ENCODE data around the gene ADAMTS2. TPM values are rescaled to one million over a fixed set of nuclear protein-coding genes. Genes with fewer than 3 reads are reported as not detected.

ADAMTS2 gene
- total and polyA plus RNA-seq, 8 donors, result 1.8 to 41.5 (median 11.6) TPM

- Histone ChIP-seq H3K36me3 (no peaks in the 10 kb centered on the region), H3K4me1 (no peaks in the 10 kb centered on the region), H3K27me3 (peaks cover 0 to 4% (median 0%) of the 10 kb centered on the region in 3 donors), H3K27ac (no peak overlapping the region), H3K9me3 (no peaks in the 10 kb centered on the region), H3K4me3 (no peak overlapping the region)
- TF ChIP-seq EP300 (IDR thresholded peaks at IDR 0.05), result no peak
- no peak for TF ChIP-seq POLR2A (IDR thresholded peaks at IDR 0.05)
- TF ChIP-seq, protein P1, sequence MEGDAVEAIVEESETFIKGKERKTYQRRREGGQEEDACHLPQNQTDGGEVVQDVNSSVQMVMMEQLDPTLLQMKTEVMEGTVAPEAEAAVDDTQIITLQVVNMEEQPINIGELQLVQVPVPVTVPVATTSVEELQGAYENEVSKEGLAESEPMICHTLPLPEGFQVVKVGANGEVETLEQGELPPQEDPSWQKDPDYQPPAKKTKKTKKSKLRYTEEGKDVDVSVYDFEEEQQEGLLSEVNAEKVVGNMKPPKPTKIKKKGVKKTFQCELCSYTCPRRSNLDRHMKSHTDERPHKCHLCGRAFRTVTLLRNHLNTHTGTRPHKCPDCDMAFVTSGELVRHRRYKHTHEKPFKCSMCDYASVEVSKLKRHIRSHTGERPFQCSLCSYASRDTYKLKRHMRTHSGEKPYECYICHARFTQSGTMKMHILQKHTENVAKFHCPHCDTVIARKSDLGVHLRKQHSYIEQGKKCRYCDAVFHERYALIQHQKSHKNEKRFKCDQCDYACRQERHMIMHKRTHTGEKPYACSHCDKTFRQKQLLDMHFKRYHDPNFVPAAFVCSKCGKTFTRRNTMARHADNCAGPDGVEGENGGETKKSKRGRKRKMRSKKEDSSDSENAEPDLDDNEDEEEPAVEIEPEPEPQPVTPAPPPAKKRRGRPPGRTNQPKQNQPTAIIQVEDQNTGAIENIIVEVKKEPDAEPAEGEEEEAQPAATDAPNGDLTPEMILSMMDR (IDR thresholded peaks at IDR 0.05), result no peak
- no peak for TF ChIP-seq POLR2AphosphoS5 (IDR thresholded peaks at IDR 0.05)
- WGBS, 5 donors, result 74 to 83% (median 80%) methylated on average over 12 of the region's 12 CpGs
- intact Hi-C loops (cut with DNase I; ENCODE audit: low total_unique reads), result no loop called here
- no peak for DNase-seq
Observed at GRCh38 chr5:179205277-179205676, 140.0 kb downstream of the ADAMTS2 start.

GRCh38 chr5:179204572-179204971, 140.7 kb downstream of the ADAMTS2 start:
- intact Hi-C loops (cut with DNase I; ENCODE audit: low total_unique reads), result no loop called here
- TF ChIP-seq POLR2A (IDR thresholded peaks at IDR 0.05) (no peak), EP300 (IDR thresholded peaks at IDR 0.05) (no peak), POLR2AphosphoS5 (IDR thresholded peaks at IDR 0.05) (no peak)
- TF ChIP-seq, protein P1 (IDR thresholded peaks at IDR 0.05), result no peak
- H3K4me1 ChIP-seq, result no peaks in the 10 kb centered on the region
- DNase-seq, result no peak
- H3K4me3 ChIP-seq, result no peak overlapping the region
- no peaks in the 10 kb centered on the region for H3K9me3 ChIP-seq
- no peaks in the 10 kb centered on the region for H3K36me3 ChIP-seq
- H3K27ac ChIP-seq, result no peak overlapping the region
- H3K27me3 ChIP-seq, result peaks cover 0 to 4% (median 0%) of the 10 kb centered on the region in 3 donors
- WGBS, 5 donors, result 46 to 74% (median 73%) methylated on average over 18 to 21 of the region's 21 CpGs

DNA sequence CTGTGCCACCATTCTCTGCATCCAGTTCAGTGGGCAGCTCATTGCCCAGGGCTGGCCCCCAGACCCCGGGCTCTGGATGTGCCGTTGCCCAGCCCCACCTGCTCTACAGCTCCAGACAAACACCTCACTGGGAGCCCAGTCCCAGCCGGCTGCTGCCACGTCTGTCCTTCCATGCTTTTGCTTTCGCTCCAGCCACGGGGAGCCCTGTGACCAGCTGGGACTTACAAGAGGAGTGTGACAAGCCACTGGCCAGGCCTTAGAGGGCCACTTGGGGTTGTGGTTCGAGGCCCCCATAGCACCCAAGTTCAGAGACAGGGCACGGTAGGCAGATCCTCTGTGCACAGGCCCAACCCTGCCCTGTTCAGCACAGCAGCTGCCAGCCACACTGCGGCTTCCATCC, 142.0 kb downstream of the ADAMTS2 start:
- no peak overlapping the region for H3K27ac ChIP-seq
- no peaks in the 10 kb centered on the region for H3K9me3 ChIP-seq
- H3K4me1 ChIP-seq, result no peaks in the 10 kb centered on the region
- no peak for DNase-seq
- H3K36me3 ChIP-seq, result no peaks in the 10 kb centered on the region
- no peak for TF ChIP-seq POLR2A (IDR thresholded peaks at IDR 0.05)
- TF ChIP-seq, protein P1 (IDR thresholded peaks at IDR 0.05), result no peak
- no peak for TF ChIP-seq POLR2AphosphoS5 (IDR thresholded peaks at IDR 0.05)
- TF ChIP-seq EP300 (IDR thresholded peaks at IDR 0.05), result no peak
- no peak overlapping the region for H3K4me3 ChIP-seq
- peaks cover 0 to 4% (median 0%) of the 10 kb centered on the region in 3 donors for H3K27me3 ChIP-seq
- intact Hi-C loops (cut with DNase I; ENCODE audit: low total_unique reads), result no loop called here
- WGBS, 5 donors, result 70 to 80% (median 76%) methylated on average over 9 of the region's 9 CpGs

- H3K4me1 ChIP-seq, result no peaks in the 10 kb centered on the region
- no peak overlapping the region for H3K4me3 ChIP-seq
- no peak for DNase-seq
- no peak overlapping the region for H3K27ac ChIP-seq
- peaks cover 0 to 4% (median 0%) of the 10 kb centered on the region in 3 donors for H3K27me3 ChIP-seq
- TF ChIP-seq POLR2AphosphoS5 (IDR thresholded peaks at IDR 0.05) (no peak), EP300 (IDR thresholded peaks at IDR 0.05) (no peak), POLR2A (IDR thresholded peaks at IDR 0.05) (no peak)
- TF ChIP-seq, protein P1 (IDR thresholded peaks at IDR 0.05), result no peak
- 79 to 90% (median 83%) methylated on average over 16 of the region's 16 CpGs for WGBS, 5 donors
- intact Hi-C loops (cut with DNase I; ENCODE audit: low total_unique reads), result no loop called here
- H3K9me3 ChIP-seq, result no peaks in the 10 kb centered on the region
- no peaks in the 10 kb centered on the region for H3K36me3 ChIP-seq
Observed at GRCh38 chr5:179201986-179202385, 143.3 kb downstream of the ADAMTS2 start.
